ENCODE data around the gene RAP1GAP.

Gene RAP1GAP

GRCh38 chr1:21621761-21622436 lies 47.3 kb downstream of the RAP1GAP start:
- no peak for ATAC-seq
- Mint-ChIP-seq H3K9me3 (no peaks in the 10 kb centered on the region), H3K36me3 (no peaks in the 10 kb centered on the region), H3K4me1 (no peaks in the 10 kb centered on the region), H3K27me3 (peaks cover 73% of the 10 kb centered on the region), H3K4me3 (peak overlapping the region; percentile 18), H3K27ac (no peak overlapping the region)

GRCh38 chr1:21621051-21621450 lies 48.1 kb downstream of the RAP1GAP start:
- no peak overlapping the region for H3K4me3 Mint-ChIP-seq
- peaks cover 65% of the 10 kb centered on the region for H3K27me3 Mint-ChIP-seq
- no peaks in the 10 kb centered on the region for H3K9me3 Mint-ChIP-seq
- H3K36me3 Mint-ChIP-seq, result no peaks in the 10 kb centered on the region
- no peak overlapping the region for H3K27ac Mint-ChIP-seq
- no peak for ATAC-seq
- no peaks in the 10 kb centered on the region for H3K4me1 Mint-ChIP-seq

- Mint-ChIP-seq H3K27me3 (peaks cover 59% of the 10 kb centered on the region), H3K9me3 (no peaks in the 10 kb centered on the region), H3K36me3 (no peaks in the 10 kb centered on the region), H3K4me3 (no peak overlapping the region), H3K27ac (no peak overlapping the region), H3K4me1 (no peaks in the 10 kb centered on the region)
- no peak for ATAC-seq
These were observed 48.7 kb downstream of the RAP1GAP start for GRCh38 chr1:21620496-21620895.

GRCh38 chr1:21620011-21620410 lies 49.1 kb downstream of the RAP1GAP start:
- no peak overlapping the region for H3K27ac Mint-ChIP-seq
- no peak overlapping the region for H3K4me3 Mint-ChIP-seq
- peaks cover 59% of the 10 kb centered on the region for H3K27me3 Mint-ChIP-seq
- ATAC-seq, result no peak
- no peaks in the 10 kb centered on the region for H3K9me3 Mint-ChIP-seq
- H3K4me1 Mint-ChIP-seq, result no peaks in the 10 kb centered on the region
- H3K36me3 Mint-ChIP-seq, result no peaks in the 10 kb centered on the region

- ATAC-seq, result no peak
- Mint-ChIP-seq H3K4me3 (no peak overlapping the region), H3K9me3 (no peaks in the 10 kb centered on the region), H3K36me3 (no peaks in the 10 kb centered on the region), H3K27me3 (peaks cover 58% of the 10 kb centered on the region), H3K4me1 (no peaks in the 10 kb centered on the region), H3K27ac (no peak overlapping the region)
These were observed 49.7 kb downstream of the RAP1GAP start for GRCh38 chr1:21619375-21619947.

DNA sequence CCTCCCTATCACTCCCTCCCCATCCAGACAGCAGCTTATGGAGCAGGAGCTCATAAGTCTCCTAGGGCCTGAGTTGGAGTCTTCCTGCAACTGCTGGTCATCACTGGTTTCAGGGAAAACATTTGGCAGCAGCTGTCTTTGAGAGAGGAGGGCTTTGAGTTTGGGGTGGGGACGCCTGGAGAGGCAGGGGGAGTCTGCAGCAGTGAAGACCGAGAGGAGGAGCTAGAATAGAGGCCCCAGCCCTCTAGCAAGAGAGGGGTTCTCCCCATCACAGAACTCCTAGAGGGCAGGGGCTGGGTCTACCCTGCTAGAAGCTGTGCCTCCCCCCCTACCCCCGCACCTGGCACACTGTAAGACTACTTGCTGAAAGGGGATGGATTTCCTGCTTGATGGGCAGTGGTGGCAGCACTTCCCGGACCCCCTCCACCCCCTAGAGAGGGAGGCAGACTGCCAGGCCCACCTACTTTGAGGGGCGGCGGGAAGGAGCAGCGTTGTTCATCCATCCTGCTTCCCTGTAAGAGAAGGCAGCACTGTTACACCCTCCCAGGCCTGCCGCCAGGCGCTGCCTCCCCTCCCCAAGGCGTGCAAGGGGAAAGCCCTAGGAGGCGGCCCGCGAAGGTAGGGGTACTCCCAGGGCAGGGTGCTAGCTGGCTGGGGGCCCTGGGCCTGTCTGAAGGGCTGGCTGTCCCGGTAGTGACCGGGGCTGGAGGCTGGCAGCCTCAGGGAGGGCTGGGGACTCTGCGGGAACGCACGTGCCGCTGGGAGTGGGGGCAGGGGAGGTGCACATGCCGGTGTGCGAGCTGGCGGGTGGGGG lies 50.4 kb downstream of the RAP1GAP start:
- H3K27me3 Mint-ChIP-seq, result peaks cover 51% of the 10 kb centered on the region
- H3K9me3 Mint-ChIP-seq, result no peaks in the 10 kb centered on the region
- no peak overlapping the region for H3K4me3 Mint-ChIP-seq
- ATAC-seq, result no peak
- no peaks in the 10 kb centered on the region for H3K4me1 Mint-ChIP-seq
- no peak overlapping the region for H3K27ac Mint-ChIP-seq
- H3K36me3 Mint-ChIP-seq, result no peaks in the 10 kb centered on the region

DNA sequence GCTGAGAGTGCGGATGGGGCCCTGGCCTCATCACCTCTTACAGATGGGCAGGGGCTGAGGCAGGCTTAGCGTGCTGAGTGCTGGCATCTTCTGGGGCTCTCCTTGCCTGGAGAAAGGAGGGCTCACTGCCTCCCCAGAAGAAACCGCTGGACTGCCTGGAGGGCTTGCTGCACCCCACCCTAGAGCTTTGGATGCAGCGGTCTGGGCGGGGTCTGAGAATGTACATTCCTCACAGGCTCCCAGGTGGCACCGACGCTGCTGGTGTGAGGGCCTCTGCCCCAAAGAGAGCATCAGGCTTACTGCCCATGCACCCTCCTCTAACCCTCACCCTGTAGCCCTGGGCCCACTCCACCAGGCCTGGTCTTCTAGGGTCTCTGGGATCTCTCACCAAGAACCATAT lies 51.1 kb downstream of the RAP1GAP start:
- Mint-ChIP-seq H3K9me3 (no peaks in the 10 kb centered on the region), H3K4me1 (no peaks in the 10 kb centered on the region), H3K27ac (no peak overlapping the region), H3K4me3 (no peak overlapping the region), H3K36me3 (no peaks in the 10 kb centered on the region), H3K27me3 (peaks cover 44% of the 10 kb centered on the region)
- ATAC-seq, result no peak

DNA sequence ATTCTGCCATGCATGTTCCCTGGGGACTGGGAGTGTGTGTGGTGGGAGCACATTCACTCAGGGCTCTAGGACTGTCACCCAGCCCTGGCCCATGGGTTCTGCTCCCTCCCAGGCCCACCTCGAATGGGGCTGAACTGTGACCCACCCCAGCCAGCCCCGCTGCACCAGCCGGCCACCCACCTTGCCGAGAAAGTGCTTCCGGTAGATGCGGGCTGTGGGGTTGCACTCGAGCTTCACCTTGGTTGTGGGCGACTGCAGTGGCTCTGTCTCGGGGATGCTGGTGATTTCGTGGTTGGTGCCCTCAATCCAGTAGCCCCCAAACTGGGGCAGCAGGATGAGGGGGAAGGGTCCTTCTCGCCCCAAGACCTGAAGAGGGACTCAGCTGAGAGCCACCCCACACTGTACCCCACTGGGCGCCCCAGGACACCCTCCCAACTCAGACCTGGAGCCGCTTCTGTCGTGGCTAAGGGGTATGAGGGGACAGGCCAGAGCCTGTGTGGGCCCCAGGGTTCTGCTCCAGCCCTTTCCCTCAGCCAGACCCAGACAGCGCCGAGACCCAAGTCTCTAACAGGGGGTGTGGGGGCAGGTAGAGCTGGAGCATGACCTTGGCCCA lies 51.9 kb downstream of the RAP1GAP start:
- Mint-ChIP-seq H3K27ac (no peak overlapping the region), H3K36me3 (no peaks in the 10 kb centered on the region), H3K4me1 (no peaks in the 10 kb centered on the region), H3K9me3 (no peaks in the 10 kb centered on the region), H3K27me3 (peaks cover 38% of the 10 kb centered on the region), H3K4me3 (no peak overlapping the region)
- no peak for ATAC-seq

DNA sequence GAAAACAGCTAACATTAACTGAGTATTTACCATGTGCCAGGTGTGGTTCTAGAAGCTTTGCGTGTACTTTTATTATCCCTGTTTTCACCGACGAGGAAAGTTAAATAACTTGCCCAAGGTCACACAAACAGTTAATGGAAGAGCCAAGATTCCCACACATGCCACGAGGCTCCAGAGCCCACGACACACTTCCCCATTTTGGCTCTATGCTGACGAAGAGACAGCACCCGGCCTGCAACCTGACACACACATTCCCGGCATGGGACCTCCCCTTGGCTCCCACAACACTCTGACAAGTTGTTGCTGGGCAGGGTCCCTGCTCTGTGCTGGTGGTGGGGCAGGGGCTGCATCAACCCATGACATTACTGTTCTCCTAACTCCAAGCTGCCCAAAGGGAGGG lies 52.8 kb downstream of the RAP1GAP start:
- Mint-ChIP-seq H3K27ac (no peak overlapping the region), H3K4me3 (no peak overlapping the region), H3K9me3 (no peaks in the 10 kb centered on the region), H3K36me3 (no peaks in the 10 kb centered on the region), H3K27me3 (peaks cover 33% of the 10 kb centered on the region), H3K4me1 (no peaks in the 10 kb centered on the region)
- ATAC-seq, result no peak

DNA sequence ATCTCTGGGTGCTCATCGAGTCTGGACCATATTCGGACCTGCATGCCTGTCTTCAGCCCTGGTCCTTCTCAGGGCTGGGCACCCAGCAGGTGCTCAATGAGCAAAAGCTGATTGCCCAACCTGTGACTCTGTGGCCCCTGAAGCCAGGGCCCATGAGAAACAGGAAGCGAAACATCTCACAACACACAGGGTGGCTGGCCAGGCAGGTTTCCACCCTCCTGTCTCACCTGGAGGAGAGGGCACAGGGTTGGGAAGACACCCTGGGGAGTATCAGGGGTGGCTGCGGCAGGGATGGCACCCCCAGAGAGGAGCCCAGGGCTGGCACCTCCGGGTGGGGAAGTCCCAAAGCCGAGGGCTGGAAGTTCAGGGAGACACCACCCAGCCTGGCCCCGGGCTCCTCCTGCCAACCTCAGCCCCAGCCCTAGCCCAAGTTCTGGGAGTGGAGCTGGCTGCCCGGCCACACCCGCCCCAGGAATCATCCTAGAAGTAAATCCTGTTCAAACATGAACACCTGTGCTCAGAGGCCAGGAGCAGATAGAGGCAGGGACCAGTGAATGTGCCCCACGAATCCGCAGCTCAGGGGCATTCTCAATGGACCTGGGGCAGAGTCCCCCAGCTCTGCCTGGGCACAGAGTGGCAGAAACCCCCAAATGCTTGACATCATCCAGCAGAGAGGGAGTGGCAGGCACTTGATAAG lies 54.6 kb downstream of the RAP1GAP start:
- no peaks in the 10 kb centered on the region for H3K9me3 Mint-ChIP-seq
- H3K4me1 Mint-ChIP-seq, result no peaks in the 10 kb centered on the region
- H3K36me3 Mint-ChIP-seq, result no peaks in the 10 kb centered on the region
- peak; percentile 24 for ATAC-seq
- peaks cover 15% of the 10 kb centered on the region for H3K27me3 Mint-ChIP-seq
- H3K4me3 Mint-ChIP-seq, result no peak overlapping the region
- no peak overlapping the region for H3K27ac Mint-ChIP-seq

DNA sequence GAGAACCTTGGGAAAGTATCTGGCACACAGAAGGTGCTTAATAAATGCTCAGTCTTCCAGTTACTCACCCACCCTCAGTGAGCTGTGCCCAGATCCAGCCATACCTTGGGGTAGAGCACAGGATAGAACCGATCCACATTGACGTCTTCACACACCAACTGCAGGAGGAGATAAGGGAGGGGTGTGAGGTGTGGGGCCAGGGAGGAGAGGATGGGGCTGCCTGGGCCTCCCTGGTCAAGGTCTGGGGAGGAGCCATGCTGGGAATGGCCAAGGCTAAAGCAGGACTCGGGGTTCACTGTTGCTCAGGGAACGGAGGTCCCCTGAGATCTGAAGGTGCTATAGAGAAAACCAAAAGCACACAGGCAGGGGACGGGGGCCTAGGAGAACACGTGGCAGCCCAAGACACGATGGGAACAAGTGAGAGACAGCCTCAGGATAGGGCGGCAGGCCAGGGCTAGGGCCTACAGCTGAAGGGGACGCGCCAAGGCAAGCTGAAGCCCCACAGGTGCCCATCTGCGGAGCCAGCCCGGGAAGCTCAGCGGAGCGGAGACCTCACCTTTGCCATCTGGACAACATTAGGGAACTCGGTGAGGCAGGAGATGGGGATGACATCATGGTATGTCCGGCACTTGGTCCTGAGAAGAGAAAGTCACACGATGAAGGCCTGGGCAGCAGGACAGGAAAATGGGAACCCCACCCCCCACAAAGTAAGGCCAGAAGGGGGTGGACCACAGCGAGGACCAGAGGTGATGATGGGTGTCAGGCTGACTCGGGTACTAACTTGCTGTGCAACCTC lies 55.9 kb downstream of the RAP1GAP start:
- H3K9me3 Mint-ChIP-seq, result no peaks in the 10 kb centered on the region
- no peaks in the 10 kb centered on the region for H3K36me3 Mint-ChIP-seq
- peaks cover under 1% of the 10 kb centered on the region for H3K4me1 Mint-ChIP-seq
- peaks cover 11% of the 10 kb centered on the region for H3K27me3 Mint-ChIP-seq
- no peak overlapping the region for H3K4me3 Mint-ChIP-seq
- ATAC-seq, result no peak
- H3K27ac Mint-ChIP-seq, result no peak overlapping the region

GRCh38 chr1:21612057-21612456 lies 57.1 kb downstream of the RAP1GAP start:
- no peak for ATAC-seq
- H3K9me3 Mint-ChIP-seq, result no peaks in the 10 kb centered on the region

GRCh38 chr1:21610989-21611785 lies 58.0 kb downstream of the RAP1GAP start:
- H3K4me1 Mint-ChIP-seq, result peaks cover 17% of the 10 kb centered on the region

More at GRCh38 chr1:21612057-21612456, 57.1 kb downstream of the RAP1GAP start:
- no peaks in the 10 kb centered on the region for H3K36me3 Mint-ChIP-seq
- H3K27ac Mint-ChIP-seq, result no peak overlapping the region
- H3K4me3 Mint-ChIP-seq, result no peak overlapping the region
- H3K4me1 Mint-ChIP-seq, result peaks cover 13% of the 10 kb centered on the region
- peaks cover 19% of the 10 kb centered on the region for H3K27me3 Mint-ChIP-seq

GRCh38 chr1:21610027-21610426 lies 59.1 kb downstream of the RAP1GAP start:
- Mint-ChIP-seq H3K27ac (no peak overlapping the region), H3K4me1 (peaks cover 17% of the 10 kb centered on the region)

More at GRCh38 chr1:21610989-21611785, 58.0 kb downstream of the RAP1GAP start:
- no peak overlapping the region for H3K4me3 Mint-ChIP-seq
- peaks cover 19% of the 10 kb centered on the region for H3K27me3 Mint-ChIP-seq
- H3K27ac Mint-ChIP-seq, result no peak overlapping the region
- no peak for ATAC-seq
- no peaks in the 10 kb centered on the region for H3K36me3 Mint-ChIP-seq
- H3K9me3 Mint-ChIP-seq, result no peaks in the 10 kb centered on the region

More at GRCh38 chr1:21610027-21610426, 59.1 kb downstream of the RAP1GAP start:
- ATAC-seq, result no peak
- peaks cover 19% of the 10 kb centered on the region for H3K27me3 Mint-ChIP-seq
- H3K36me3 Mint-ChIP-seq, result no peaks in the 10 kb centered on the region
- no peaks in the 10 kb centered on the region for H3K9me3 Mint-ChIP-seq
- H3K4me3 Mint-ChIP-seq, result no peak overlapping the region

All from stimulated activated memory B cell treated with anti-CD40 and anti-IgM and Interleukin-4, amounts not matched to agents 10 μg/mL and 1 μg/mL and 100 μg/mL, for 72 hours (primary cell).